SKM-1 treated with dmso at 0.1 percent for 144 hours (cell line): ENCODE results near the gene OR7A10.

ENCODE experiments used
- DNase-seq: peaks from one replicate; lab custom pipeline; 2025; ENCODE audit not compliant: unreplicated experiment; lab: John Stamatoyannopoulos, UW

Gene OR7A10

DNA sequence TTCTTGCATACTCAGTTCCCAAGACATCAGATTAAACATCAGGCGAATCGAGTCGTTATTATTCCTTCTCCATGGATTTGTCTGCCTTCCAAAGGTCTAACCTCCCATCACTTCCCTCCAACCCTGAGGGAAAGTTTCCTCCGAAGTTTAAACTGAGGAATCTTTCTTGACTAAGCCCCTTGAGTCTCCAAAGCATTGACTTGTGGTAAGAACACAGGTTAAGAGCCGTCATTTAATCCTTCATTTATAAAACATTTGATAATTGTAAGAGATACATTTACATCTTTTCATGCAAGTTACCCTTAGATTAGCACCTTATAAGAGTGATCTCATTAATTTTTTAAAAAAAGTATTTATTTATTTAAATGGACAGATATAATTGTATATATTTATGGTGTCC, at the start of gene OR7A10:
OR7A10 (minus strand) TSS at position 101 of the 400 bp plus-strand sequence. CDS start 7,045 bp downstream, outside the sequence.
- DNase-seq = no peak

DNA sequence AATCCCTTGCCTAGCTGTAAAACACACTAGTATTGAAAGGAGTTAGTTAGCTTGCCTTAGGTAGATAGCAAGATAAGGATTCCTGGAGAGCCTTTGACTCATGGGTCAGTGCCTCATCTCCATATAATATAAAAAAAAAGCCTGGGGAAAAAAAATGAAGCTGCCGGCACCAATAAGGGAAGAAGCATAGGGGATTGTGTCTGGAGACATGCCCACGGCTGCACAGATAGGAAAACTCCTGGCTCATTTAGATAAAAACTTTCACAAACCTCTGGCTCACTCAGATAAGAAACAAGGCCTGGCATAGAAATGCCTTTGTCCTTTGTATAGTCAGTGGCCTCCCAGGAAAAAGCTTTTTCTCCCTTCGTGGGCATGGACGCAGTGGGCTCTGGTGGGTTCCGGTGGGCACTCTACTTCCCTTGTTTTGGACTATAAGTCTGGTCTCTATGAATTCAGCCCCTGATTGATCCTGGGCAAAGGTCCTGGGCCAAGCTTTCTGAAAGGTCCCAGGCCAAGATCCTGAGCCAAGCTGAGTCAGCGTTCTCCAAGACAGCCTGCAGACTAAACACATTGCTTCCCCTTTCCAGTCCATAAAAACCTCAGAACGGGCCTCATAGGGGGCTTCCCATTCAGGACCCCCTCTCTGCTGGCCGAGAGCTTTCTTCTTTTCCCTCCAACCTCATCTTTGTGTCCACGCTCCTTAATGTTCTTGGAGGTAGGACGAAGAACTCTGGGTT, 42.1 kb upstream of the OR7A10 start:
- no peak for DNase-seq

DNA sequence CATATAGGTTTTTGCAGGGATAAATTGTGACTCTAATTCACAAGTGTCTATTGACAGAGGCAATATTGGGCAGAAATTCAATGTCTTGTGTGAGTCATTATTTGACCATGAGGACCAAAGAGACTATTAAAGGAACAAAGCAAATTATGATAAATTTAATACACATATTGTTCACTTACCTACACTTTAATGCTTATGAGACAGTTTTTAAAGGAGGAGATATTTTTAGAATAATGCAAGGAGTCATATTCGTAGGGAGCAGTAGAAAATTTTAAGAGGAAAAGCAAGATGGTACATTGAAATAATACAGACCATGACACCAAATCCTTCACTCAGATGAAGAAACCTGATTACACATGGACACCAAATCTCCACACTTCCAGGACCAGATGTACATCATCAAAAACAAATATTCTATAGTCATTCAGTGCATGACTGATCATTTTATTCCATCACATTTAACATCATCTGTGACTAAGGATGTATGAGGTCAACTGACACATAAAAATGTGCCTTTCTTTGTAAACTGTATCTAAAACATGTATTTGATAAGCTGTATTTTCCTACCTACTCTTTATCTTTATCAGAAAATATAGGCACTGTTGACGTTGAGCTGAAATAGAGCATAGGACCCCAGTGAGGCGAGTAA, 41.4 kb upstream of the OR7A10 start:
- DNase-seq = no peak

DNA sequence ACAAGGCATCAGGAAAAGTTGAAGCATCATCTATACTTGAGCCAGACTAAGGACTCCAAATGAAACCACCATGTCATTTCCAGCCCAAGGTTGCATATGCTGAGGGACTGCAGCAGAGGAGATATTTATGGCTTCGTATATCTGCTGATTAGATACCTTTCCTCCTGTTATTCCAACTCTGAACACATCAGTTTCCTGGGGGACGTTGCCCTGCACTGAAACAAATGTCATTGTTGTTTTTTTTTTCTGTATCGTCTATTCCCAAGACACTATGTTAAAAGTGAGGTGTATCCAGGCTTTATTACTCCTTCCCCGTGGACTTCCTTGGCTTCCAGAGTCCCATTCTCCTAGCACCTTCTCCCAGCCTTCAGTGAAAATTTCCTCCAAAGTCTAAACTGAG, 37.3 kb upstream of the OR7A10 start, which contains the start of gene OR7A17:
OR7A17 (minus strand) TSS at position 101 of the 400 bp plus-strand sequence. CDS start 4,777 bp downstream, outside the sequence.
- DNase-seq = no peak

DNA sequence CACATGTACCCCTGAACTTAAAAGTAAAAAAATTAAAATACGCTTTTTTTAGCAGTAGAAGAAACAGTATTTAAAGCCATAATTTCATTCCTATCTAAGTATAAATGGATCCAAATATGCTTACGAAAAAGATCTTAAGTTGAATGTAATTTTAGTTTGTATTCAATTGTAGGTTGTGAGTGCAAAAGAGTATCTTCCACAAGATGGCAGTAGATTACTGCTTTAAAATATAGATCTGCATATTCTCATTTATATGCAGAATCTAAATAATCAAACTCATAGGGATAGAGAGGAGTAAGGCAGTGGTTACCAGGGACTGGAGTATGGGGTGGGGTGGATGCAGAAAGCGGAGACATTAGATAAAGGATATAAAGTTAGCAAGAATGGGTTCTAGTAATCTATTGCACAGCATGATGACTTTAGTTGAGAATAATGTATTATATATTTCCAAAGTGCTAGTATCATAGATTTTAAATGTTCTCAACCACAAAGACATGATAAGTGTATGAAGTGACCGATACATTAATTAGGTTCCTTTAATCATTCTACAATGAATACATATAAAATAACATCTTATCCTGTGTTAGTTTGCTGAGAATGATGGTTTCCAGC, 23.0 kb upstream of the OR7A10 start:
- DNase-seq = peak; percentile 14

DNA sequence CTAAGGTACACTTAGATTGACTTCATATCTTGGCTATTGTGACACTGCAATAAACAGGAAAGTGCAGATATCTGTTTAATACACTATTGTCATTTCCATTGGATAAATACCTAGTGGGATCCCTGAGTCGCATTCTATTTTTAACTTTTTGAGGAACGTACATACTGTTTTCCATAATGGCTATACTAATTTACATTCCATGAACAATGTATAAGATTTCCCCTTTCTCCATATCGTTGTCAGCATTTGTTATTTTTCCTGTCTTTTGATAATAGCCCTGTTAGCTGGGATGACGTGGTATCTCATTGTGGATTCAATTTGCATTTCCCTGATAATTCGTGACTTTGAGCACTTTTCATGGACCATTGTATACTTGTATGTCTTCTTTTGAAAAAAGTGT, 19.8 kb upstream of the OR7A10 start:
- DNase-seq = no peak

DNA sequence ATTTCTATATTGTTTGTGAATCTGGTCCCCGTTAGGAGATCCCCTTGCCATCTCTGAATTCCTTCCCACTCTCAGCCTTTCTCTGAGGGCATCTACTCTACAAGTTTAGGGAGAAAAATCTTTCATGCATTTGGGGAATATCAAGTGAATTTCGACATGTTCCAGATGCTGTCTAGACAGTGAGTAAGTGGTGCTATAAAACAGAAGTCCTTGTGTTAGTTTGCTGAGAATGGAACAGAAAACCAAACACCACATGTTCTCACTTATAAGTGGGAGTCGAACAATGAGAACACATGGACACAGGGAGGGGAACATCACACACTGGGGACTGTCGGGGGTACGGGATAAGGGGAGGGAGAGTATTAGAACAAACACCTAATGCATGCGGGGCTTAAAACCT, 5.1 kb downstream of the OR7A10 start:
- no peak for DNase-seq

DNA sequence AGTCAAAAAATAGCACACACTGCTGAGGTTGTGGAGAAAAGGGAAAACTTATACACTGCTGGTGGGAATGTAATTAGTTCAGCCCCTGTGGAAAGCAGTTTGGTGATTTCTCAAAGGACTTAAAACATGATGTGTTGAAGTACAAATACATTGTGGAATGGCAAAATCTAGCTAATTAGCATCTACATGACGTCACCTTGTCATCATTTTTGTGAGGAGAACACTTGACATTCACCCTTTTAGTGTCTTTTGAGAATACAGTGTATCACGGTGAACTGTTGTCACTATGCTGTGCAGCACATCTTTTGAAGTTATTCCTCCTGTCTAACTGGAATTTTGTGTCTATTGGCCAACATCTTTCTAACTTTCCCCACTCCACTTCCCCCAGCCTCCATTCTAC, 5.6 kb downstream of the OR7A10 start:
- no peak for DNase-seq

DNA sequence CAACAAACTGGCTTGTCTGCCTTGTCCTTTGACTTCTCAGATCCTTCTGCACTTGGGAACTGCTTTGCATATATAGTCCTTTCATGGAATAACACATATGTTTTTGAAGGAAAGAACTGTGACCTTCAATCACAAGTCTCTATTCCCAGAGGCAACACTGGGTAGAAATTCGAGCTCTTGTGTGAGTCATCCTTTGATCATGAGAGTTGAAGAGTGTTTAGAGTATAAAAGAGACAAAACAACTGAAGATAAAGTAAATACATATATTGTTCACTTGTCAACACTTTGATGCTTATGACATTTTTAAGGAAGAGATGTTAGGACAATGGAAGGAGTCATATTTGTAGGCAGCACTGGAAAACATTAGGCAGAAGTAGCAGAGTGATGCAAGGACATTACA, 8.5 kb downstream of the OR7A10 start:
- DNase-seq = no peak

DNA sequence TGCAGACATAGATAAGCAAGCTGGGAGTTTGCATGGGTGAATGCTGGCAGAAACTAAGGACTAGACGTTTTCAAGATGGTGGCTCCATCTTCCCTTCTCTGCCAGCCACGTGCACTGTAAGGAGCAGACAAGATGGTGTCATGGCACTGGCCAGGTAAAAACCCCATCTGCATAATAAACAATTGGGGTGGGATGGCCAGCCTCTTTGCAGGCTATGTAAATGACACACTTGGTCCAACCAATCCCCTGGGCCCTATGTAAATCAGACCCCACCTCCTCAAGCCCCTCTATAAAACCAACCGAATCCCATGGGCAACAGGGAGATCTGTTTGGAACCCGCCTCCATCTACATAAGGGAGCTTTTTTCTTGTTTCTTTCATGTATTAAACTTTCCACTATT, 11.3 kb downstream of the OR7A10 start:
- DNase-seq = no peak

DNA sequence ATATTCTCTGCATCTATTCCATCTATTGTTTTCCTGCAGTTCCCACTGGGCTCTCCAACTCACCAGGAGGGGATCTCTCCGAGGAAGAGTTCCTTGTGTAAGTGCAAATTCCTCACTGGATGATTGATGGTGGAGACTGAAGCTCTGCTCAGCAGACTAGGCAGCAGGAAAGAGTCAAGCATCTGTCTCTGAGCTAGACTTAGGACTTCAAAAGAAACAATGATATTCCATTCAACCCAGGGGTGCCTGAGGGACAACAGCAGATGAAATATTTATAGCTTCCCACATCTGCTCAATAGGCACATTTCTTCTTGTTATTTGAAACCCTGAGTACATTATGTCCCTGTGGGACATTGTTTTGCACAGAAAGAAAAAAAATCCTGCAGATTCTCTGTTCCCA, 13.7 kb downstream of the OR7A10 start, which contains the start of the genes OR7A5 and OR7C1:
OR7A5 (minus strand) TSS at position 175 of the 400 bp plus-strand sequence. CDS start 6,944 bp downstream, outside the sequence.
OR7C1 (minus strand) TSS at position 175 of the 400 bp plus-strand sequence. CDS start 35,049 bp downstream, outside the sequence.
- no peak for DNase-seq

DNA sequence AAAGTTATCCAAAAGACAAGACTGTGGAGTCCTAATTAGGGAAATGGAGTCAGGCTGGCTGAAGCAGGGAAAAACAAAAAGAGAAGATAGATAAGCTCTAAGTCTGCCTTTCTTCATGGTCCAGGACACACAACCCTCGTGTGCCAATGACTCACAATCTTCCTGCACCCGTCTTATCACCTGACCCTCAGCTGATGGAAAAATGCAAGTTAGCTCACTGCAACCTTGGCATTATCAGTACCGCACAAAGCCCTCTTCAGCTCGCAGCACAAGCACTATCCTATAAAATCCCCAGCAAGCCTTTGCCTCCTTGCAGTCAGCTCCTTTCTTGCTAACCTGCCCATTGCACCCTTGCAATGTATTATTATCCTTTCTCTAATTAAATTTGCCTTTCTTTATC, 18.0 kb downstream of the OR7A10 start:
- DNase-seq = no peak

DNA sequence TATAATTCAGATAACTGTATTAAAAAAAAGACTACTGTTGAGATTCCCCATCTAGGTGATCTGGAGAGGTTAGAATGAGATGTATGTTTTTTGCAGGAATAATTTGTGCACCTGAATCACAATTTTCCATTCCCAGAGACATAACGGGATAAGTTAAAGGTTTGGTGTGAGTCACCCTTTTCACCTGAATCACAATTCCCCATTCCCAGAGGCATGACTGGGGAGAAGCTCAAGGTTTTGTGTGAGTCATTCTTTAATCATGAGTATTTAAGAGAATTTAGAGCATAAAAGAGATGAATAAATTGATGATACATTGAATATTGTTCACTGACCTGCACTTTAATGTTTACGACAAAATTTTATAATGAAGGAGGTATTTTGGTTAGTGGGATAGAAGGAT, 22.7 kb downstream of the OR7A10 start:
- DNase-seq = no peak

DNA sequence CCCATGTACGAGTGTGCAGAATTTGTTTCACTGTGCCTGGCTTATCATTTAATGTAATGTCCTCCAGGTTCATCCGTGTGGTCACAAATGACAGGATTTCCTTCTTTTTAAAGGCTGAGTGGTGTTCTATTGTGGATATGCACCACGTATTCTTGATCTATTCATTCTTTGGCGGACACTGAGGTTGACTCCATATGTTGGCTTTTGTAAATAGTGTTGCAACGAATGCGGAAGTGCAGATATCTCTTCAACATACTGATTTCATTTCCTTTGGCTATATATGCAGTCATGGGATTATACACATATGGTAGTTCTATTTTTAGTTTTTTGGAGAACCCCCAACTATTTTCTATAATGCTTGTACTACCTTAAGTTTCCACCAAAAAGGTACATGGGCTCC, 26.8 kb downstream of the OR7A10 start:
- DNase-seq = peak; percentile 28

DNA sequence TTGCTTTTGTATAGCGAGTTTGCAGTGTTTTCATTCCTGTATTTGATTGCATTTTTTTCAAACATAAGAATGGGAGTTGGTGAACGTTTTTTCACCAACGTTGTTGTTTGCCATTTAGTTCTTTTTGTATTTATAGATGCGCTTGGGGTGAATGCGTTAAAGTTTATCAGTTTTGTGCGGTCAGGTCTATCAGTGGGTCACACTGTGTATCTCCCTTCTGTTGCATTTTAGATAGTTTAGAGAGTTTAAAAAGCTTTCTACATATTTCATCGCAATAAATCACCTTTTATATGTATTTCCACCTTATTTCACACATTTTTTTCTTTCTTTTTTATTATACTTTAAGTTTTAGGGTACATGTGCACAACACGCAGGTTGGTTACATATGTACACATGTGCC, 30.1 kb downstream of the OR7A10 start:
- DNase-seq = no peak

DNA sequence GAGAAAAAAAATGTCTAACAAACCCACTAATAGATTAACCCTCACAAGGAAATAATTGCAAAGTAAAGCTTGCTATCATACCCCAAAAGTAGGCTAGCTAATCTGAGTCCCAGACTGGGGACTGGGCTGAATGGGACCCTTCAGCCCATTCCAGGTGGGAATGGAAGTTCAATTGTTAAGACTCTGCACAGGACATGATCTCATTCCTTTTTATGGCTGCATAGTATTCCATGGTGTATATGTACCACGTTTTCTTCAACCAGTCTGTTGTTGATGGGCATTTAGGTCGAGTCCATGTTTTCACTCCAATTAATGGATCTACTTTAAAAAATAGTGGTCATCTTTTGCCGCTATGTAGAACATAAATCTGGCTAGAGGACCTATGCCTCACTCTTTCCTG, 31.7 kb downstream of the OR7A10 start:
- no peak for DNase-seq

DNA sequence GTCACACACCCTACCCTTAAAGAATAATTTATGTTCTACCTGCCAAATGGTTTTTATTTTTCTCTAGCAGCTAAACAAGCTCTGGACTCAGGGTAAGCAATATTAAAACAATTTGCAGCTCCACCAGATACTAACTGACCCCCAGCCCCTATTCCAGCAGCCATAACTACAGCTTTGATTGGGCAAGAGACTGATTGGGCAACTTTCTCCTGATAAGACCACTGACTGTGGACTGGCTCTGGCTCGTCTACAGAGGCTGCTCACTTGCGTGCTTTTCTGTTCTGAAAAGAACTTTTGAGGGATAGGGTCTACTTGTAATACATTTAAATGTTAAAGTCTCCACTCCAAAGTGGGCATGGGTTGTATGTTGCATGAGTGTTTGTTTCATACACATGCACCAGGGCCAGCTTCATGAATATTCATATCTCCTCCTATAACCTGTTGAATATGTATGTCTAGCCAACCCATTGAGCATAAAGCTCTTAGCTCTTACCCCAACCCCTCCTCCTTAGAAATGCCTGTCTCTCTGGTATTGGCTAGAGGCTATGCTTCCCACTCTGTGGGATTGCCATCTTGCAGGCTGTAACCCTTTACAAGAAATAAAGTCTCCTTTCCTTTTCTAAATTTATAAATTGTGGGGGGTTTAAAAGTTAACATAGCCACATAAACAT, 33.6 kb downstream of the OR7A10 start:
- no peak for DNase-seq

DNA sequence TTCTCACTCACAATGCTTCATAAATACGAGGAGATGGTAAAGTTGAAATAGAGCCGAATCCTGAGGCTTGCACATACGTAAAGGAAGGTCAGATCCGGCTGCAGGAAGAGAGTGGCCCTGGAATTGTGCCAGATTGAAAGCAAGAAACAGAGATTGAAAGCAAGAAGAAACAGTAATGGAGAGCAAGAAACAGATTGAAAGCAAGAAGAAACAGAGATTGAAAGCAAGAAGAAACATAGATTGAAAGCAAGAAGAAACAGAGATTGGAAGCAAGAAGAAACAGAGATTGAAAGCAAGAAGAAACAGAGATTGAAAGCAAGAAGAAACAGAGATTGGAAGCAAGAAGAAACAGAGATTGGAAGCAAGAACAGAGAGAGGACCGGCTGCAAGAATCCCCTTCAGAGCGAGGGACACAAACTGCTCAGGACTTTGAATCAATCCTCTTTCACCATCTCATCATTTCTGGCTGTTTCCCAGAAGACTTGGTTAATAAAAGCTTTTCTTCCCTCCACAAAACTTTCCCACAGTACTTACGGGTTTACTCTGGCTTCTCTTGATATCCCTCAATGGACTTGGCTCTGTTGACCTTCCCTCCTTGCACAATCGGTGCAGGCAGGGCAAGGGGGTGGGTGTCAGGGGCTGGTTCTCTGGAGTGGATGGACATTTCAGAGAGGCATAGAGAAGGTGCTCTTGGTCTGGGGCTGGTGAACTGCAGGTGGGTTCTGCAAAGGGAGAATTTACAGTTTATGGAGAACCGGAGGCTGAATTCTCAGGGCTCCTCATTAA, 39.3 kb downstream of the OR7A10 start:
- no peak for DNase-seq

DNA sequence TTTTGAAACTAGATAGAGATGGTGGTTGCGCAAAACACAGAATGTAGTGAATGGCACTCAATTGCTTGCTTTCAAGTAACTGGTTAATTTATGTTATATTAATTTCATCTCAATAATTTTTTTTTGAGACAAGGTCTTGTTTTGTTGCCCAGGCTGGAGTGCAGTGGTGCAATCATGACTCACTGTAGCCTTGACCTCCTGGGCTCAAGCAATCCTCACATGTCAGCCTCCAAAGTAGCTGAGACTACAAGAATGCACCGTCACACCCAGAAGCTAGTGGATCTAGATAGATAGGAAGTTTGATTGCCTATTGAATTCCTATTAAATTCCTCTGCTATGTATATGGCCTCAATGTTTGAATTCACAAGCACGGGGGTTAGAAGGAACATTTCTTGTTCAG, 44.0 kb downstream of the OR7A10 start:
- no peak for DNase-seq

DNA sequence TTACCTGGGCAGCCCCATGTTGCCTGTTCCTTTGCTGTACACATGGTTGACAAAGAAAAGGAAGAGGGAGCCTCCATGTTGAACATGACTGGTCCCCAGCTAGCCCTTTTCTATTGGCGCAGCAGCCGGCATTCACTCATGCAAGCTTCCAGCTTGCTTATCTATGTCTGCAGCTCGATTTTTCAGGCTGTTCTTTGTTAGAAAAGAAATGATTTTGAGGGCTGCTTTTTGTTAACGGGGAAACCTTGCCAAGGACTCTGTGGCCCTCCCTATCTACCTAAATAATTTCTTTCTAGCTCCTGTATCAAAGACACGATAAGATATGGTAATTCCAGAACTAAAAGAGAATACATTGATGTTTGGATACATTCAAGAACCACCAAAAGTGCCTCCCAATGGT, 50.0 kb downstream of the OR7A10 start:
- no peak for DNase-seq

DNA sequence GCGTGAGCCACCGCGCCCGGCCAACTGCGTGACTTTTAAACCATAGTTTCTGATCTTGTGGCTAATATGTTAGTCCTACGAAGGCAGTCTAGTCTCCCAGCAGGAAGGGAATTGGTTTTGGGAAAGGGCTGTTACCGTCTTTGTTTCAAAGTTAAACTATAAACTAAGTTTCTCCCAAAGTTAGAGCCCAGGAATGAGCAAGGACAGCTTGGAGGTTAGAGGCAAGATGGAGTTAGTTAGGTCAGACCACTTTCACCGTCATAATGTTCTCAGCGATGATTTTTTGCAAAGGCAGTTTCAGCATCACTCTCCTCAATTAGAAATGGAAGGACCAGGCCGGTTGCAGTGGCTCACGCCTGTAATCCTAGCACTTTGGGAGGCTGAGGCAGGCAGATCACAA, 52.7 kb downstream of the OR7A10 start:
- DNase-seq = no peak
